ENCODE measurements around the gene RBM14. TPM values are rescaled to one million over a fixed set of nuclear protein-coding genes. Genes with fewer than 3 reads are reported as not detected.

The RBM14 gene
- total and polyA plus RNA-seq, 10 of the 15 experiments (the other 5 are each of a cell fraction or from before 2014, with no cell fraction given) = 5.4 to 140 (median 44.5) TPM

DNA sequence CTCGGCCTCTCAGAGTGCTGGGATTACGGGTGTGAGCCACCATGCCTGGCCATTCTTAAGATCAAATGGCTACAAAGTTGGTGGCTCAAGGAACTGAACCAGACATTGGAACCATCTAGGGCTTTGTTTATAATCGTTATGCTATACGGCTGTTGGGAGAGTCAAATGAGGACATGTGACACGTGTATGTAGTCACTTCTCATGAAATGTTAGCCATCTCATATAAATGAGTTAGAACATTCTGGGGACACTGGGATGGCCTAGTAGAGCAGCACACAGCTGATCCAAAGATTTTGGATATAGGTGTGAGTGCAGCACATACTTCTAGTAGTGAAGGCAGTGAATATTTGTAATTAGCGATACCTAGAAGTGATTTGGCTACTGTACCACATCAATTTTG, 15.5 kb downstream of the RBM14 start:
- no peak overlapping the region for H3K4me2 ChIP-seq (ENCODE audit: control insufficient read depth, insufficient read depth)
- H2AFZ ChIP-seq (ENCODE audit: control insufficient read depth, low read depth, low read length) = no peak overlapping the region
- no peaks in the 10 kb centered on the region for H3K4me1 ChIP-seq (ENCODE audit: control insufficient read depth, insufficient read depth, low read length)
- TF ChIP-seq CBFB (IDR thresholded peaks at IDR 0.05; ENCODE audit: low read depth) (no peak), MYC (IDR thresholded peaks at IDR 0.05; ENCODE audit: insufficient read depth, insufficient read length, insufficient replicate concordance, low read length, severe bottlenecking) (no peak), POLR2AphosphoS2 (IDR thresholded peaks at IDR 0.05; ENCODE audit: low read depth, low read length) (no peak), RFX5 (IDR thresholded peaks at IDR 0.05; ENCODE audit: low read depth, low read length) (no peak), ZNF24 (IDR thresholded peaks at IDR 0.05) (no peak), CEBPB (IDR thresholded peaks at IDR 0.05; ENCODE audit: borderline replicate concordance in 1 of 2, low read depth in 2 of 2, low read length in 2 of 2) (no peak), KLF5 (IDR thresholded peaks at IDR 0.05; ENCODE audit: partially characterized antibody) (no peak), ZNF687 (IDR thresholded peaks at IDR 0.05) (no peak), PML (IDR thresholded peaks at IDR 0.05; ENCODE audit: low read length) (no peak), SIX5 (IDR thresholded peaks at IDR 0.05; ENCODE audit: low read depth, low read length, severe bottlenecking) (no peak), RUNX3 (IDR thresholded peaks at IDR 0.05; ENCODE audit: low read length) (no peak), BMI1 (IDR thresholded peaks at IDR 0.05; ENCODE audit: borderline replicate concordance) (no peak), NBN (IDR thresholded peaks at IDR 0.05) (no peak)
- TF ChIP-seq, protein P1, sequence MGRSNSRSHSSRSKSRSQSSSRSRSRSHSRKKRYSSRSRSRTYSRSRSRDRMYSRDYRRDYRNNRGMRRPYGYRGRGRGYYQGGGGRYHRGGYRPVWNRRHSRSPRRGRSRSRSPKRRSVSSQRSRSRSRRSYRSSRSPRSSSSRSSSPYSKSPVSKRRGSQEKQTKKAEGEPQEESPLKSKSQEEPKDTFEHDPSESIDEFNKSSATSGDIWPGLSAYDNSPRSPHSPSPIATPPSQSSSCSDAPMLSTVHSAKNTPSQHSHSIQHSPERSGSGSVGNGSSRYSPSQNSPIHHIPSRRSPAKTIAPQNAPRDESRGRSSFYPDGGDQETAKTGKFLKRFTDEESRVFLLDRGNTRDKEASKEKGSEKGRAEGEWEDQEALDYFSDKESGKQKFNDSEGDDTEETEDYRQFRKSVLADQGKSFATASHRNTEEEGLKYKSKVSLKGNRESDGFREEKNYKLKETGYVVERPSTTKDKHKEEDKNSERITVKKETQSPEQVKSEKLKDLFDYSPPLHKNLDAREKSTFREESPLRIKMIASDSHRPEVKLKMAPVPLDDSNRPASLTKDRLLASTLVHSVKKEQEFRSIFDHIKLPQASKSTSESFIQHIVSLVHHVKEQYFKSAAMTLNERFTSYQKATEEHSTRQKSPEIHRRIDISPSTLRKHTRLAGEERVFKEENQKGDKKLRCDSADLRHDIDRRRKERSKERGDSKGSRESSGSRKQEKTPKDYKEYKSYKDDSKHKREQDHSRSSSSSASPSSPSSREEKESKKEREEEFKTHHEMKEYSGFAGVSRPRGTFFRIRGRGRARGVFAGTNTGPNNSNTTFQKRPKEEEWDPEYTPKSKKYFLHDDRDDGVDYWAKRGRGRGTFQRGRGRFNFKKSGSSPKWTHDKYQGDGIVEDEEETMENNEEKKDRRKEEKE (IDR thresholded peaks at IDR 0.05) = no peak
- TF ChIP-seq, protein P2, sequence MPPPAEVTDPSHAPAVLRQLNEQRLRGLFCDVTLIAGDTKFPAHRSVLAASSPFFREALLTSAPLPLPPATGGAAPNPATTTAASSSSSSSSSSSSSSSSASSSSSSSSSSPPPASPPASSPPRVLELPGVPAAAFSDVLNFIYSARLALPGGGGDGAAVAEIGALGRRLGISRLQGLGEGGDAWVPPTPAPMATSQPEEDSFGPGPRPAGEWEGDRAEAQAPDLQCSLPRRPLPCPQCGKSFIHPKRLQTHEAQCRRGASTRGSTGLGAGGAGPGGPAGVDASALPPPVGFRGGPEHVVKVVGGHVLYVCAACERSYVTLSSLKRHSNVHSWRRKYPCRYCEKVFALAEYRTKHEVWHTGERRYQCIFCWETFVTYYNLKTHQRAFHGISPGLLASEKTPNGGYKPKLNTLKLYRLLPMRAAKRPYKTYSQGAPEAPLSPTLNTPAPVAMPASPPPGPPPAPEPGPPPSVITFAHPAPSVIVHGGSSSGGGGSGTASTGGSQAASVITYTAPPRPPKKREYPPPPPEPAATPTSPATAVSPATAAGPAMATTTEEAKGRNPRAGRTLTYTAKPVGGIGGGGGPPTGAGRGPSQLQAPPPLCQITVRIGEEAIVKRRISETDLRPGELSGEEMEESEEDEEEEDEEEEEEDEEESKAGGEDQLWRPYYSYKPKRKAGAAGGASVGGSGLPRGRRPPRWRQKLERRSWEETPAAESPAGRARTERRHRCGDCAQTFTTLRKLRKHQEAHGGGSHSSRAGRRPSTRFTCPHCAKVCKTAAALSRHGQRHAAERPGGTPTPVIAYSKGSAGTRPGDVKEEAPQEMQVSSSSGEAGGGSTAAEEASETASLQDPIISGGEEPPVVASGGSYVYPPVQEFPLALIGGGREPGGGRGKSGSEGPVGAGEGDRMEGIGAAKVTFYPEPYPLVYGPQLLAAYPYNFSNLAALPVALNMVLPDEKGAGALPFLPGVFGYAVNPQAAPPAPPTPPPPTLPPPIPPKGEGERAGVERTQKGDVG (CRISPR knock-in tag; IDR thresholded peaks at IDR 0.05) = no peak
- POLR2A ChIA-PET = interaction anchor here (0.6 to 1.4 kb wide), 2 partner anchors 12 to 46 kb away, joined by 3 read pairs; partner anchors contain the start of gene RBM4B
- peaks cover 72% of the 10 kb centered on the region for H3K79me2 ChIP-seq (ENCODE audit: control insufficient read depth, insufficient read depth, low read length)
- no peak overlapping the region for H3K9ac ChIP-seq (ENCODE audit: control insufficient read depth, insufficient read depth, low read length)
- no TSS peak for BruUV-seq (replicated peaks)
- in situ Hi-C loops (cut with MboI) = no loop called here
- no peak overlapping the region for H3K4me3 ChIP-seq
- H4K20me1 ChIP-seq (ENCODE audit: control insufficient read depth, insufficient read depth) = no peaks in the 10 kb centered on the region
- CTCF ChIA-PET = interaction anchor here (2.5 kb wide), 1 partner anchor 11 kb away, joined by 5 read pairs; no protein-coding TSS in a partner anchor
- RAD21 ChIA-PET (ENCODE audit: unreplicated experiment) = interaction anchor here (0.7 to 1.8 kb wide), 2 partner anchors 9 to 46 kb away, joined by 3 to 5 read pairs; partner anchors contain the start of gene RBM4B
- H3K27me3 ChIP-seq (replicated peaks in 1 of 2; ENCODE audit: control insufficient read depth in 2 of 2, insufficient read depth in 2 of 2, low read length in 1 of 2) = no peaks in the 10 kb centered on the region
- no peak for FAIRE-seq
- DNase-seq (ENCODE audit: low read depth, low spot score) = no peak
- H3K27ac ChIP-seq (ENCODE audit: control insufficient read depth, insufficient read depth) = no peak overlapping the region
- intact Hi-C loops (cut with micrococcal nuclease; ENCODE audit: unreplicated experiment) = no loop called here
- 80% methylated on average over 6 of the region's 6 CpGs for whole genome bisulfite sequencing (ENCODE audit: insufficient coverage, insufficient replicate concordance, low lambda C conversion rate, missing lambda C conversion rate)
- no peaks in the 10 kb centered on the region; the same call in 2 of the 3 replicates for H3K9me3 ChIP-seq (replicated peaks; ENCODE audit: control insufficient read depth, insufficient read depth, low read length)
- H3K36me3 ChIP-seq (ENCODE audit: control insufficient read depth in 2 of 2, insufficient read depth in 2 of 2, low read length in 1 of 2) = peaks cover 18 to 35% of the 10 kb centered on the region in 2 experiments
- SMC1A ChIA-PET (ENCODE audit: uncharacterized antibody, unreplicated experiment) = interaction anchor here (1.5 to 2.3 kb wide), 3 partner anchors 10 to 45 kb away, joined by 3 to 5 read pairs (median 3); no protein-coding TSS in a partner anchor
- no peak for ATAC-seq
